ENCODE data around the gene GRK5. TPM values are rescaled to one million over a fixed set of nuclear protein-coding genes. Genes with fewer than 3 reads are reported as not detected.

GRK5 gene
- total and polyA plus RNA-seq, 7 donors: 7.9 to 32.4 (median 19.8) TPM

GRCh38 chr10:119328223-119328622 lies 120.9 kb downstream of the GRK5 start:
- TF ChIP-seq EP300 (IDR thresholded peaks at IDR 0.05): no peak
- TF ChIP-seq POLR2AphosphoS5 (IDR thresholded peaks at IDR 0.05): no peak
- H3K4me1 ChIP-seq: no peaks in the 10 kb centered on the region
- H3K36me3 ChIP-seq: no peaks in the 10 kb centered on the region
- DNase-seq: no peak
- no peak overlapping the region for H3K27ac ChIP-seq
- intact Hi-C loops (cut with DNase I): no loop called here
- H3K27me3 ChIP-seq: no peaks in the 10 kb centered on the region
- WGBS, 2 donors: 92 to 93% methylated on average over 2 of the region's 2 CpGs
- no peaks in the 10 kb centered on the region for H3K9me3 ChIP-seq
- no peak overlapping the region for H3K4me3 ChIP-seq

DNA sequence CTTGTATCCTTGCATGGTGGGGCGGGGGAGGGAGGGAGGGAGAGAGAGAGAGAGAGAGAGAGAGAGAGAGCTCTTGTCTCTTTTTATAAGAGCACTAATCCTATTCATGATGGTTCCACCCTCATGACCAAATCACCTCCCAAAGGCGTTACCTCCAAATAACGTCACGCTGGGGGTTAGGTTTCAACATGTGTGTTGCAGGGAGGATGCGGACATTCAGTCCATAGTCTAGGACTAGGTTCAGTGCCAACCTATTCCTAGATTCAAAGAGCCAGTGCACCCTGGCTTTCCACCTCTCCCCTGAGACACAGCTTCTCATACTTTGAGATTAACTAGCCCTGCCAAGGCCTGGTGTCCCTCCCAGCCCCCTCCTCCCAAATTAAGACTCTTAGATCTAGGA lies 123.0 kb downstream of the GRK5 start:
- Histone ChIP-seq H3K4me1 (peaks cover 0 to 12% (median 10%) of the 10 kb centered on the region in 4 donors), H3K36me3 (no peaks in the 10 kb centered on the region), H3K27ac (peak overlapping the region in 1 of 4 donors; percentile 28), H3K9me3 (no peaks in the 10 kb centered on the region), H3K27me3 (no peaks in the 10 kb centered on the region), H3K4me3 (no peak overlapping the region)
- no peak for DNase-seq
- 88 to 89% methylated on average over 5 of the region's 5 CpGs for WGBS, 2 donors
- TF ChIP-seq POLR2A (IDR thresholded peaks at IDR 0.05) (no peak), POLR2AphosphoS5 (IDR thresholded peaks at IDR 0.05) (no peak), EP300 (IDR thresholded peaks at IDR 0.05) (no peak), CTCF (IDR thresholded peaks at IDR 0.05) (no peak)
- intact Hi-C loops (cut with DNase I): no loop called here

DNA sequence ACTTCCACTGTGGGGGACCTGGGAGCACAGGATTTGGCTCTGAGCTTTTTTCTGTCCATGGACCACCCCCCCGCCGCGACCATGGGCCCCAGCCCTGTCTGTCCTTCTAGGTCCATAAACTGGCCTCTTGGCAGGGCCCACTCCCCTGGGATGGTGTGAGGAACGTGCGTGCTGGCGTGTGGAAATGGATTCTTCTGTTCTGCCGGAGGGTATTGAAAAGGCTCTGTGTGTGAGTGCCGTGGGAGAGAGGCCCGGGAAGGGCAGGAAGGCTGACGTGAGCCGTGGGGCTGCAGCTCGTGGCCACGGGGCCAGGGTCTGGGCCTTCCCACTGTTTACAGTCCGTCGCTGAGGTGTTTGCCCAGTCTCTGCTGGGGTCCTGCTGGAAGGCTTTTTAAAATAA lies 123.7 kb downstream of the GRK5 start:
- DNase-seq: no peak

GRCh38 chr10:119333146-119333792 lies 125.9 kb downstream of the GRK5 start:
- TF ChIP-seq EP300 (IDR thresholded peaks at IDR 0.05): no peak
- no peak for TF ChIP-seq POLR2A (IDR thresholded peaks at IDR 0.05)
- no peak for TF ChIP-seq POLR2AphosphoS5 (IDR thresholded peaks at IDR 0.05)
- TF ChIP-seq CTCF (IDR thresholded peaks at IDR 0.05): no peak
- peaks cover 0 to 23% (median 18%) of the 10 kb centered on the region in 4 donors for H3K4me1 ChIP-seq
- no peak overlapping the region for H3K4me3 ChIP-seq
- no peaks in the 10 kb centered on the region for H3K27me3 ChIP-seq
- intact Hi-C loops (cut with DNase I): no loop called here
- peak overlapping the region in 2 of 4 donors; percentile 26 to 51 for H3K27ac ChIP-seq
- H3K36me3 ChIP-seq: no peaks in the 10 kb centered on the region
- 78 to 87% methylated on average over 8 of the region's 8 CpGs for WGBS, 2 donors
- H3K9me3 ChIP-seq: no peaks in the 10 kb centered on the region
- DNase-seq: no peak

More for the DNA sequence above, 123.7 kb downstream of the GRK5 start:
- Histone ChIP-seq H3K9me3 (no peaks in the 10 kb centered on the region), H3K27me3 (no peaks in the 10 kb centered on the region), H3K36me3 (no peaks in the 10 kb centered on the region), H3K4me1 (peaks cover 0 to 17% (median 16%) of the 10 kb centered on the region in 4 donors), H3K4me3 (no peak overlapping the region), H3K27ac (peak overlapping the region in 1 of 4 donors; percentile 28)
- no peak for TF ChIP-seq CTCF (IDR thresholded peaks at IDR 0.05)
- WGBS, 2 donors: 87 to 92% methylated on average over 15 of the region's 15 CpGs
- intact Hi-C loops (cut with DNase I): no loop called here

DNA sequence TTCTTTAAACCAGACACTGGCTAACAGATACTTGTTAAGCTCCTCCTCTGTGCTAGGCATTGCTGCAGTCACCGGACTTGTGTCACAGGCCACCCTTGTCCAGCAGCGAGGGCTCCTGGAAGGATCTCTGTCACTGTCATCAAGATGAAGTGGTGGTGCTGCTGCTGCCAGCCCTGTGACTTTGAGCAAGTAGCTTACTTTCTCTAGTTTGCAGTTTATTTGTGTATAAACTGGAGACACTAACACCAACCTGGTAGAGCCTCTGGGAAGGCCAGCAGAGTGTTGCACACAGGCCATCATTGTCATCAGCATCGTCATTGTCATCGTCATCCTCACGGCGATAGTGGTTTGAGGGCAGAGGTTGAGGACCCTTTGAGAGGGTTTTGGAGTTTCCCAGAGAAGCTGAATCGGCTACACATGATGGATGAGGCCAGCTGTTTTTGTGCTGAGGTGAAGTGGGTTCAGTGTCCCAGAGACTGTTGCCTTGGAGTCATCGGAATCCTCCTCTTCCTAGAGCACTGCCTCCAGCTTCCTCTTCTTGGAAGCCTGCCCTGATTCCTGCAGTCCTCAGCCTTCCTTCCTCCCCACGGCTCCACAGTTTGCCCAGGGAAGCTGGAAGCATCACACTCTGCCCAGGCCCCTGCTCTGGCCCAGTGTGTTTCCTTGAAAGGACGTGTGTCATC lies 128.4 kb downstream of the GRK5 start:
- H3K4me3 ChIP-seq: no peak overlapping the region
- H3K27me3 ChIP-seq: no peaks in the 10 kb centered on the region
- no peak for DNase-seq
- no peaks in the 10 kb centered on the region for H3K9me3 ChIP-seq
- peaks cover 0 to 48% (median 40%) of the 10 kb centered on the region in 4 donors for H3K4me1 ChIP-seq
- peak overlapping the region; percentile 19 to 51 (median 36) for H3K27ac ChIP-seq
- intact Hi-C loops (cut with DNase I): no loop called here
- no peaks in the 10 kb centered on the region for H3K36me3 ChIP-seq
- TF ChIP-seq POLR2A (IDR thresholded peaks at IDR 0.05): no peak
- TF ChIP-seq POLR2AphosphoS5 (IDR thresholded peaks at IDR 0.05): no peak
- WGBS, 2 donors: 78 to 82% methylated on average over 10 of the region's 10 CpGs

Data from sigmoid colon (tissue), 7 donors.